HG03457 (cell line): Measurements from ENCODE around the gene DGKI.
"Not testable (repeated sequence)": the region's sequence is repeated elsewhere in the genome, so short reads cannot be mapped to it uniquely, and the experiment has no call there.

ENCODE experiments used
- ATAC-seq: cut with Tn5 transposase; IDR thresholded peaks from one replicate; pipeline ENCODE4 v1.9.1; 2021; ENCODE audit warnings: moderate number of reproducible peaks; ENCODE audit not compliant: unreplicated experiment

DGKI gene

GRCh38 chr7:137747359-137748031 is 99.3 kb downstream of the DGKI start:
- no peak for ATAC-seq

- ATAC-seq, result no peak
These were observed 103.8 kb downstream of the DGKI start for GRCh38 chr7:137743021-137743420.

GRCh38 chr7:137742051-137742450 is 104.7 kb downstream of the DGKI start:
- no peak for ATAC-seq

GRCh38 chr7:137741443-137741842 is 105.3 kb downstream of the DGKI start:
- no peak for ATAC-seq

GRCh38 chr7:137734221-137734620 is 112.6 kb downstream of the DGKI start:
- no peak for ATAC-seq

GRCh38 chr7:137732168-137732567 is 114.6 kb downstream of the DGKI start:
- no peak for ATAC-seq

GRCh38 chr7:137731436-137731835 is 115.3 kb downstream of the DGKI start:
- ATAC-seq, result no peak

GRCh38 chr7:137728426-137728825 is 118.3 kb downstream of the DGKI start:
- ATAC-seq, result no peak

- ATAC-seq, result no peak
These were observed 119.4 kb downstream of the DGKI start for GRCh38 chr7:137727413-137727812.

- ATAC-seq, result no peak
These were observed 128.4 kb downstream of the DGKI start for GRCh38 chr7:137718355-137718754.

GRCh38 chr7:137717811-137718271 is 128.9 kb downstream of the DGKI start:
- ATAC-seq, result no peak

- ATAC-seq, result no peak
These were observed 129.7 kb downstream of the DGKI start for GRCh38 chr7:137717045-137717444.

- ATAC-seq, result no peak
These were observed 130.7 kb downstream of the DGKI start for GRCh38 chr7:137716061-137716460.

- no peak for ATAC-seq
These were observed 131.2 kb downstream of the DGKI start for GRCh38 chr7:137715533-137715932.

- ATAC-seq, result no peak
These were observed 131.7 kb downstream of the DGKI start for GRCh38 chr7:137715121-137715520.

- ATAC-seq, result not testable (repeated sequence)
These were observed 140.4 kb downstream of the DGKI start for GRCh38 chr7:137706330-137706729.

- no peak for ATAC-seq
These were observed 142.1 kb downstream of the DGKI start for GRCh38 chr7:137704723-137705122.

- ATAC-seq, result no peak
These were observed 143.3 kb downstream of the DGKI start for GRCh38 chr7:137703291-137704010.

GRCh38 chr7:137696988-137697387 is 149.8 kb downstream of the DGKI start:
- no peak for ATAC-seq

- ATAC-seq, result no peak
These were observed 150.4 kb downstream of the DGKI start for GRCh38 chr7:137696376-137696775.

- no peak for ATAC-seq
These were observed 150.8 kb downstream of the DGKI start for GRCh38 chr7:137695942-137696341.

- no peak for ATAC-seq
These were observed 151.3 kb downstream of the DGKI start for GRCh38 chr7:137695494-137695893.
